ENCODE measurements around the gene TMEM91.
"Not testable (repeated sequence)": the region's sequence is repeated elsewhere in the genome, so short reads cannot be mapped to it uniquely, and the experiment has no call there.

TMEM91 gene

DNA sequence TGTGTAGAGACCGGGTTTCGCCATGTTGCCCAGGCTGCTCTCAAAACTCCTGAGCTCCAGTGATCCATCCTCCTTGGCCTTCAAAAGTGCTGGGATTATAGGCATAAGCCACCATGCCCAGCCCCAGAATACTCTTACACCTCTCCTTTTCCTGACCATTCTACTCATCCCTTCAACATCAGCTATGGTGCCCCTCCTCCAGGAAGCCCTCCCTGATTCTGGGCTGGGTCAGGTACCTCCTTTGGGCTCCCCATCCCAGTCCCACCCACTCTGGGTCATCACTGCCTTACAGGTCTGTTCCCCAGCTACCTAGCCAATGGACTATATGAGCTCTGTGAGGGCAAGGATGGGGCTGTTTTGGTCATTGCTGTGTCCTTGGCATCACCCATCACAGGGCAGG is 32.2 kb upstream of the TMEM91 start:
- peaks cover 31% of the 10 kb centered on the region for H3K4me1 Mint-ChIP-seq (ENCODE audit: low read depth)
- H3K9me3 Mint-ChIP-seq, result peaks cover 8% of the 10 kb centered on the region
- H3K4me3 Mint-ChIP-seq, result no peak overlapping the region
- no peaks in the 10 kb centered on the region for H3K27me3 Mint-ChIP-seq (ENCODE audit: low read depth)
- DNase-seq (ENCODE audit: low spot score), result no peak
- peaks cover 65% of the 10 kb centered on the region for H3K36me3 Mint-ChIP-seq (ENCODE audit: low read depth)
- H3K27ac Mint-ChIP-seq, result peak overlapping the region; percentile 67

DNA sequence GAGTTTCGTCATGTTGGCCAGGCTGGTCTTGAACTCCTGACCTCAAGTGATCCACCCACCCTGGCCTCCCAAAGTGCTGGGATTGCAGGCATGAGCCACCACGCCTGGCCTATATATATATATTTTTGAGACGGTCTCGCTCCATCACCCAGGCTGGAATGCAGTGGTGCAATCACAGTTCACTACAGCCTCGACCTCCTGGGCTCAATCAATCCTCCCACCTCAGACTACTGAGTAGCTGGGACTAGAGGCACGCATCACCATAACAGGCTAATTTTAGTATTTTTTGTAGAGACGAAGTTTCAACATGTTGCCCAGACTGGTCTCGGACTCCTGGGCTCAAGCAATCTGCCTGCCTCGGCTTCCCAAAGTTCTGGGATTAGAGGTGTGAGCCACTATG is 29.4 kb upstream of the TMEM91 start:
- H3K27ac Mint-ChIP-seq; H3K27me3 Mint-ChIP-seq (ENCODE audit: low read depth); H3K4me3 Mint-ChIP-seq; DNase-seq (ENCODE audit: low spot score); H3K9me3 Mint-ChIP-seq: not testable (repeated sequence)
- H3K4me1 Mint-ChIP-seq (ENCODE audit: low read depth), result peaks cover 36% of the 10 kb centered on the region
- H3K36me3 Mint-ChIP-seq (ENCODE audit: low read depth), result peaks cover 69% of the 10 kb centered on the region

DNA sequence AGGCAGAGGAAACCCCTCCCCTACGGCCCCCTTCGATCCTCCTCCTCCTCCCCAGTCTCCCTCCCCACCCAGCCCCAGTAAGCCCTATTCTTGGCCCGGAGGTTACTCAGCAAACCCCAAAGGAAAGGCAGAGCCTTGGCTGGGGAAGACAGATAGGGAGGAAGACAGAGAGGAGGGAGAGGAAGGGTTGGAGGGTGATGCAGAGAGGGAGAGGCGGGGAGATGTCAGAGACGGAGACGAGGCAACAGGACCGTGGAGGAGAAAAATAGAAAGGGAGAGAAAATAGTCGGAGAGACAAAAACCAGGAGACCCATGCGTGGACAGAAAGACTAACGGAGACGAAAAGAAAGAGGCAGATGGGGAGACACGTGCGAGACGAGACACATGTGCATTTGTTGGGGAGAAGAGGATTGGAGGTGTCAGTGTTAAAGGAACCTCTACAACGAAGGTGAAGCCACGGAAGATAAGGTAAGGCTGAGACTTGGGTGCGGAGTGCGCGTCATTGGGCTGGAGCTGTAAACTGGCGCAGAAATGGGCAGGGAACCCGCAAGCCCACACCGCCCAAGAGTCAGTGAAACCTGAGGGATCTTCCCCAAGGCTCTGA is 25.5 kb upstream of the TMEM91 start:
- no peaks in the 10 kb centered on the region for H3K27me3 Mint-ChIP-seq (ENCODE audit: low read depth)
- peaks cover 35% of the 10 kb centered on the region for H3K4me1 Mint-ChIP-seq (ENCODE audit: low read depth)
- peaks cover 55% of the 10 kb centered on the region for H3K36me3 Mint-ChIP-seq (ENCODE audit: low read depth)
- no peak for DNase-seq (ENCODE audit: low spot score)
- peak overlapping the region; percentile 92 for H3K4me3 Mint-ChIP-seq
- peaks cover 8% of the 10 kb centered on the region for H3K9me3 Mint-ChIP-seq
- H3K27ac Mint-ChIP-seq, result peak overlapping the region; percentile 96

DNA sequence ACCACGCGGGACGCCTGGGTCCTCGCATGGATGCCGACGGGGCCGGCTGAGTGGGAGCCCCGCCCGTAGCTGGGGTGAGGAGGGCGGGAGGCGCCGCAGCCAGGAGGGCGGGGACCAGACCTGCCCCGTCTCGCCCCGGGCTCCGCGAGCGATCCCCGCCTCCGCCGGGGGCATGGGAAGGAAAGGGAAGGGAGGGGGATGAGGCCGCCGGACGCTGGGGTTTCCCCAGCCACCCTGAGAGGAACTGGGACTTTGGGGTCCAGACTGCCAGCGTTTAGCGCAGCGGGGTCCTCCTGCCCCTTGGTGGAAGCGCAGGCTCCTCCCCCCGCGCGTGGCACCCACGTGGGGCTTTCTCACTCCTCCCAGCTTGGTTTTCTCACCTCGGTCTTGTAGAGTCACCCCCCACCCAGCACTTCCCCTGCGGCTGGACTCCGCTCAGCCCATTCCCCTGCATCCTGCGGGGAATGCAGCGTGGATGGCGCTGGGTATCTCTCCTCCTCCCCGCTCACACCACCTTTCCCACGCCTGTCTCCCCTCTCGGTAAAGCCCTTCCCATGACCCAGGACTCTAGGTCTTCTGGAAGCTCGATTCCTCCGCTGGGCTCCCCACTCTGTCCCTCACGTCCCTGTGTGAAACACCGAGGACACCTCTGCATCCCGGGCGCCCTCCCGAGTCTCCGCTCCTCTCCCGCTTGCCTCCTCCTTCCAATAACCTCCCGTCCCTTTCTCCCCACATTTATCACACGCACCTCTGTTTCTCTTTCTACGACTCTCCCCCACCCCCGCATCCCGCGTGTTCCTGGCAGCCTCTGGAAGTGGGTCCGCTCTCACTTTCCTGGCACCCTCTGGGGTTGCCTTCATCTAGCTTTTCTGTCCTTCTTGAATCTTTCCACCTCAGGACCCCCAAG is 24.7 kb upstream of the TMEM91 start:
- peak overlapping the region; percentile 92 for H3K4me3 Mint-ChIP-seq
- DNase-seq (ENCODE audit: low spot score), result peak; percentile 80
- peak overlapping the region; percentile 96 for H3K27ac Mint-ChIP-seq
- peaks cover 8% of the 10 kb centered on the region for H3K9me3 Mint-ChIP-seq
- H3K36me3 Mint-ChIP-seq (ENCODE audit: low read depth), result peaks cover 49% of the 10 kb centered on the region
- H3K4me1 Mint-ChIP-seq (ENCODE audit: low read depth), result peaks cover 40% of the 10 kb centered on the region
- no peaks in the 10 kb centered on the region for H3K27me3 Mint-ChIP-seq (ENCODE audit: low read depth)

DNA sequence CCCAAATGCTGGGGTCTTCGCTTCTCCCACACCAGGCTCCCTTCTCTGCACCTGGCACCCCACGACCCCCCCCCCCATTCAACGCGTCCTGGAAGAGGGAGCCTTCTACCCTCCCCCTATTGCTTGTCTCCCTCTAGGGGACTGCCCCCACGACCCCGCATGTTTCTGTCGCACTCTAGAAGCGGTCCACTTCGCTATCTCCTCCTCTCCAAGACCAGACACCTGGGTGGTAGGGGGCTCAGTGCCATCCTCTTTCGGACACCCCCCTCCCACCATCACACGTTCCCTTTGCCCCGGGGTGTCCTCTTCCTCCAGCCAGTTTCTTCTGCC is 24.1 kb upstream of the TMEM91 start:
- Mint-ChIP-seq H3K4me3 (peak overlapping the region; percentile 92), H3K27ac (peak overlapping the region; percentile 96), H3K27me3 (ENCODE audit: low read depth) (no peaks in the 10 kb centered on the region), H3K36me3 (ENCODE audit: low read depth) (peaks cover 52% of the 10 kb centered on the region), H3K9me3 (peaks cover 8% of the 10 kb centered on the region), H3K4me1 (ENCODE audit: low read depth) (peaks cover 46% of the 10 kb centered on the region)
- DNase-seq (ENCODE audit: low spot score), result no peak

DNA sequence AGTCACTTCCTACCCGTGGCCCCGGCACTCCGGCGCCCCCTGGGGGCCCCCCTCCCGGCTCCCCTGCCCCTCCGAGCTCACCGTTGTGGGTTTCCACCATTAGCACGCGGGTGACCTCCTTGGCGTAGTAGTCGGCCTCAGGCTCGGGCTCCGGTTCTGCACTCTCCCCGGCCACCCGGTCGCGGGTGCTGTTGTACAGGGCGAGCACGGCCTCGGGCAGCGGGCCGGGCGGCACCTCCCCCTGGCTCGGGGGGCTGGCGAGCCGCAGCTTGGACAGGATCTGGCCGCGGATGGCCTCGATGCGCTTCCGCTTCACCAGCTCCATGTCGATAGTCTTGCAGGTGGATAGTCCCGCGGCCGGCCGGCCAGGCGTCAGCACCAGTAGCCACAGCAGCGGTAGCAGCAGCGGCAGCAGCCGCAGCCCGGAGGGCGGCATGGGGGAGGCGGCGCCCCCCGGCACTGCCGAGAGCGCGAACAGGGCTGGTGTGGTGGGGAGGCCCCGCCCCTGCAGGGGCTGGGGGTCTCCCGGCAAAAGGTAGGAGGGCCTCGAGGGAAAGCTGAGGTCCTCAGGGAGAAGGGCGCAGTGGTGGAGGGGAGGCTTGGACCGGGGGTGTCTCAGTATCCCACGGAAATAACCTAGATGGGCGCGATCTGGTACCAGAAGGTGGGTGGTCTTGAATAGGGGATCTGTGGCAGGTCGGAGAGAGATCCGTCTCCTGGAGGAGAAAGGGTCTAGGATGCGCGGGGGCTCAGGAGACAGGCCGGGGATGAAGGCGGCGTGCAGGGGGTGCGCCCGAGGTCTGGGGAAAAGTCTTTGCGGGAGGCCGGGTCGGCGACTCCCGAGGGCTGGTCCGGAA is 23.5 kb upstream of the TMEM91 start:
- peaks cover 51% of the 10 kb centered on the region for H3K36me3 Mint-ChIP-seq (ENCODE audit: low read depth)
- peak; percentile 79 for DNase-seq (ENCODE audit: low spot score)
- H3K4me3 Mint-ChIP-seq, result peak overlapping the region; percentile 92
- H3K27me3 Mint-ChIP-seq (ENCODE audit: low read depth), result no peaks in the 10 kb centered on the region
- peaks cover 52% of the 10 kb centered on the region for H3K4me1 Mint-ChIP-seq (ENCODE audit: low read depth)
- peak overlapping the region; percentile 96 for H3K27ac Mint-ChIP-seq
- H3K9me3 Mint-ChIP-seq, result peaks cover 8% of the 10 kb centered on the region

DNA sequence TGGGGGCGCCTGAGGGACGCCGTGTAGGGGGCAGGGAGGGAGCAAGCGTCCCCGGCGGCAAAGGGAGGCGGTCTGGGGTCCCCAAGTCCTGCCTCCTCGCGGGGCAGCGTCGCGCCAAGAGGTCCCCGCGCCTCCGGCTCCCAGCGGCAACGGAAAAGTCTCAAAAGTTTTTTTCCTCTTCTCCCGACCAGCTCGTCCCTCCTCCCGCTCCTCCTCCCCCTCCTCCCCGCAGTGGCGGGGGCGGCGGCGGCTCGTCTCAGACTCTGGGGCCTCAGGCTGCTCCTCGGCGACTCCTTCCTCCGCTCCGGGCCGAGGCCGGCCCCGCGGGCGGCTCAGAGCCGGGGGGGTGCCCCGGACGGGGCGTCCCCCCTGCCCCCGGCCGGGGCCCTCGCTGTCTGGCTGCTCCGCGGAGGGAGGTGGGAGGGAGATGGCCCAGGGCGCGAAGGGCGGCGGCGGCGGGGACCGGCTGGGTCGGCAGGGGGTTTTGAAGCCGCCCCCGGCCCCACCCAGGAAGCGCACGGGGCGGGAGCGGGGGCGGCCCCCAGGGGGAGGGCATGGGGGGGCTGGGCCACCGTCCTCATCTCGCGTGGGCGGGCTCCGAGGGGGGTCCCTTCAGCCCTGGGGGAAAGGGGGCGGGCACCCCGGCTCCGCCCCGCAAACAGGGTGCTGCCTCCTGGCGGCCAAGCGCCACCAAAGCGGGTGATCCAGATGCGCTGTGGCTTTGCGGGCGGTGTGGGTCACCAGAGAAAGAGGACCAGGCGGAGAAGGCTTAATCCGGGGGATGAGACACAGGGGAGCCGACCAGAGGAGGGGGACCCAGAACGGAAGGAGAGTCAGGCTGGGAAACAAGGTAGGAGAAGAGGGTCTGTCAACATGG is 22.6 kb upstream of the TMEM91 start, which contains the start of gene TGFB1:
Gene TGFB1 (minus strand): TSS at position 457 of the 877 bp plus-strand sequence. CDS start 878 bp downstream, outside the sequence.
- Mint-ChIP-seq H3K4me3 (peak within 1 kb of the TSS; percentile 92), H3K27ac (peak within 1 kb of the TSS; percentile 93), H3K9me3 (peaks cover 4% of the 10 kb centered on the region), H3K4me1 (ENCODE audit: low read depth) (peaks cover 54% of the 10 kb centered on the region), H3K27me3 (ENCODE audit: low read depth) (no peaks in the 10 kb centered on the region), H3K36me3 (ENCODE audit: low read depth) (peaks cover 45% of the 10 kb centered on the region)
- peak; percentile 90 for DNase-seq (ENCODE audit: low spot score)

DNA sequence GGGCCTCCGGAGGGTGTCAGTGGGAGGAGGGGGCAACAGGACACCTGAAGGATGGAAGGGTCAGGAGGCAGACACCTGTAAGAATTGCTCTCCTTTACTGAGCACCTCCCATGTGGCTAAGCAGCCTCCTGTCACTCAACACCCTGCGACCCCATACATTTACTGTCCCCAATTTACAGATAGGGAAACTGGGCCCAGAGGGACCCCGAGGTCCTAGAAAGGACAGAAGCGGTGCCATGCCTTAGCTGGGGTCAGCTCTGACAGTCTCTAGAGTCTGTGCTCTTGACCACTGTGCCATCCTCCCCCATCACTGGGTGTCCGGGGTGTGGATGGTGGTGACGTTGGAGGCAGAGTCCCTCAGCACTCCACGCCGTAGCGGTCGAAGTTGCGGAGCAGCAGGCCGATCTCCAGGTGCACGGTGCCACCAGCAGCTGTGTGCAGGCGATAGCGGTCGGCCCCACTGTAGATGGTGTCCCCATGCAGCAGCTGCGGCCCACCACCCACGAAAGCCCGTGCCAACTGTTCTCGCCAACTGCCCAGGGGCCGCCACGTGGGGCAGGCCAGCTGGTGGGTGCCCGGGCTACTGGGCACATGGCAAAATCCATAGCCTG is 21.9 kb upstream of the TMEM91 start:
- Mint-ChIP-seq H3K36me3 (ENCODE audit: low read depth) (peaks cover 39% of the 10 kb centered on the region), H3K4me3 (peak overlapping the region; percentile 78), H3K4me1 (ENCODE audit: low read depth) (peaks cover 46% of the 10 kb centered on the region), H3K9me3 (no peaks in the 10 kb centered on the region), H3K27ac (peak overlapping the region; percentile 90), H3K27me3 (ENCODE audit: low read depth) (no peaks in the 10 kb centered on the region)
- no peak for DNase-seq (ENCODE audit: low spot score)

DNA sequence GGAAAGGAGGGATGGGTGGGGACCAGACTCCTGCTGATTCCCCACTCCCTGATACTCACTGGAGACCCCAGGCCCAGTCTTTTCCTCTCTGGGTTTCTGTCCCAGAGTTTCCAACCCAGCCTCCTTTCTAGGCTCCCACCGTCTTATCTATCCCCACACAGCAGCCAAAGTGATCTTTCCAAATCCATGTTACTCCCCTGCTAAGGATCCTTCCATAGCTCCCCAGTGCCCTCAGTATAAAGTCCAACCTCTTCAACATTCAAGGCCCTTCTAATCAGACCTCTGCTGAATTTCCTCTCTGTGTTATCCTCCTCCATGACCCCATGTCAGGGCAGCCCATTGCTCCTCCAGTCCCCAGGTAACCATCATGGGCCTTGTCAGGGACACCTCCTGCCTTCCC is 21.3 kb upstream of the TMEM91 start:
- H3K9me3 Mint-ChIP-seq, result no peaks in the 10 kb centered on the region
- H3K36me3 Mint-ChIP-seq (ENCODE audit: low read depth), result peaks cover 36% of the 10 kb centered on the region

DNA sequence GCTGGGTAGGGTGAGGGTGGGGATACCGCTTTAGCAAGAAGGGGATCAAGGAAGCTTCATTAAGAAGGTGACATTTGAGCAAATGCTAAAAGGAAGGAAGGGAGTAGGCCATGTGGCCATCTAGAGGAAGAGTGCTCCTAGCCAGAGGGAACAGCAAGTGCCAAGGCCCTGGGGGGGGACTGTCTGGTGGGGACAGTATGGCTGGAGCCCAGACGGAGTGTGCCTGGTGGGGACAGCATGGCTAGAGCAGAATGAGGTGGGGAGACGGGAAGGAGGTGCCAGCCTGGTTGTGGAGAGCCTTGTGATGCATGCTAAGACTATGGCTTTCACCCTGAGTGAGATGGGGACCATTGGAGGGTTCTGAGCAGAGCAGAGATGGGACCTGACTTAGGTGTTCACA is 20.5 kb upstream of the TMEM91 start:
- Mint-ChIP-seq H3K27ac (peak overlapping the region; percentile 59), H3K4me3 (peak overlapping the region; percentile 50), H3K4me1 (ENCODE audit: low read depth) (peaks cover 38% of the 10 kb centered on the region), H3K36me3 (ENCODE audit: low read depth) (peaks cover 32% of the 10 kb centered on the region), H3K27me3 (ENCODE audit: low read depth) (no peaks in the 10 kb centered on the region), H3K9me3 (no peaks in the 10 kb centered on the region)
- no peak for DNase-seq (ENCODE audit: low spot score)

More for the DNA sequence above, 21.3 kb upstream of the TMEM91 start:
- no peak for DNase-seq (ENCODE audit: low spot score)
- H3K4me3 Mint-ChIP-seq, result peak overlapping the region; percentile 52
- H3K27ac Mint-ChIP-seq, result peak overlapping the region; percentile 59
- H3K27me3 Mint-ChIP-seq (ENCODE audit: low read depth), result no peaks in the 10 kb centered on the region
- peaks cover 40% of the 10 kb centered on the region for H3K4me1 Mint-ChIP-seq (ENCODE audit: low read depth)

DNA sequence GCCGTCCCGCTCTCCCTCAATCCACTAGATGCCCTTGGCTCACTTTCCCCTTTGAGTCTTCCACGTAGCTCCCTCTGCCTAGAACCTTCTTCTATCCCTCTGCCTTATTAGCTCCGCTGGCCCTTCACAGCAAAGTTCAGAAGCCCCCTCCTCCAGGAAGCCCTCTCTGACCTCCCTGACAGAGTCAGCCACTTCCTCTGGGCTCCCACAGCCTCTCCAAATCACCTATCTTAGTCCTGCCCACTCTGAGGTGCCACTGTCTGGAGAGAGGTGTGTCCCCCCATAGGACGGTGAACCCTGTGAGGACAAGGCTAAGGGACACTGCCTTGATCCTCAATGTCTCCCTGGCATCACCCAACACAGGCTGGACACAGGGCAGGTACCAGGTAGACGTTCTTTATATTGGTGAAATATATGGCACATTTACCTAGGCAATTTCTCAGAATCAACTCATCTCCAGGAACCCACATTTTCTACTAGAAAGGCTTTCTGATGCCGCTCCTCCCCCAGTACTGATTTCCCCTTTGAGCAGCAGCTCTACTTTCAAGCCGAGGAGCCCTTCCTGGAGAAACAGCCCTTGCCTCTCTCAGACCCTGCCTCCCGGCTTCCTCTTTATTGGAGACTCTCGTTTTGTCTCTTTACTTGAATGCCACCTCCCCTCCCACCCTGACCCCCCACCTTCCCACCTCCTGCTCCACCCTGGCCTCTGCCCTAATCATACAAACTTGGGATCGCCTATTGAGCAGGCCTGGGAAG is 19.2 kb upstream of the TMEM91 start:
- peaks cover 22% of the 10 kb centered on the region for H3K36me3 Mint-ChIP-seq (ENCODE audit: low read depth)

DNA sequence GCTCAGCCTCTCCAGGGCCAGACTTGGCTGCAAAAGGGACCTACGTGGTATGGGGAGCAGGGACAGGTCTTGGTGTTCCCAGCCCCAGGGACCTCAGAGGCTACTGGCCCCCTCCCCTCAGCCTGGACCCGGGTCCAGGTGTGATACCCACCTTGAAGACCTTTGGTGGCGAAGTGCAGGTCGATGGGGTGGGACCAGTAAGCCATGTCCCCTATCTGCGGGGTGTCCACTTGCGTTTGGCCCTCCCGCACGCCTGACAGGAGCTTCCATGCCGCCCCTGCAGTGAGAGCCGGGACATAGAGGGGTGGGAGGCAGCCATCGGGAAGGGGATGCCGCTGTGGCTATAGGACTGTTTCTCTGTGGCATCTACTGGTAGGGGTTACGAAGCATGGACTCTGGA is 18.6 kb upstream of the TMEM91 start:
- Mint-ChIP-seq H3K4me1 (ENCODE audit: low read depth) (peaks cover 40% of the 10 kb centered on the region), H3K36me3 (ENCODE audit: low read depth) (peaks cover 19% of the 10 kb centered on the region), H3K4me3 (peak overlapping the region; percentile 18), H3K27ac (peak overlapping the region; percentile 79), H3K27me3 (ENCODE audit: low read depth) (no peaks in the 10 kb centered on the region), H3K9me3 (no peaks in the 10 kb centered on the region)
- no peak for DNase-seq (ENCODE audit: low spot score)

More for the DNA sequence above, 19.2 kb upstream of the TMEM91 start:
- H3K27ac Mint-ChIP-seq, result peak overlapping the region; percentile 92
- peaks cover 36% of the 10 kb centered on the region for H3K4me1 Mint-ChIP-seq (ENCODE audit: low read depth)
- no peaks in the 10 kb centered on the region for H3K27me3 Mint-ChIP-seq (ENCODE audit: low read depth)
- no peaks in the 10 kb centered on the region for H3K9me3 Mint-ChIP-seq
- DNase-seq (ENCODE audit: low spot score), result no peak
- H3K4me3 Mint-ChIP-seq, result peak overlapping the region; percentile 77
